Activated T-helper 1 cell treated with anti-CD3 and anti-CD28 coated beads, Interleukin-12 subunit alpha, Interleukin-12 subunit beta, Interleukin-2, Interleukin-4 antibody, amounts not matched to agents 30 ng/mL and 10 ng/mL and 1 ng/mL, durations not matched to agents 14 hours and 24 hours and 36 hours (primary cell): ENCODE data around the gene ADAMTS9. TPM values are rescaled to one million over a fixed set of nuclear protein-coding genes. Genes with fewer than 3 reads are reported as not detected.

Experiments
- DNase-seq: peaks from one replicate; pipeline ENCODE4 v3.0.0; 2021; ENCODE audit warnings: low spot score
- H3K27ac Mint-ChIP-seq: one replicate; pipeline ENCODE4 v1.8.0; 2021; ENCODE audit warnings: mild to moderate bottlenecking, mixed read lengths
- H3K27me3 Mint-ChIP-seq: one replicate; pipeline ENCODE4 v1.8.0; 2022; ENCODE audit warnings: mild to moderate bottlenecking, moderate library complexity, mixed read lengths; ENCODE audit not compliant: insufficient read depth
- H3K36me3 Mint-ChIP-seq: one replicate; pipeline ENCODE4 v1.8.0; 2021; ENCODE audit warnings: low read depth, mixed read lengths
- H3K4me1 Mint-ChIP-seq: one replicate; pipeline ENCODE4 v1.8.0; 2021; ENCODE audit warnings: low read depth, mixed read lengths
- H3K4me3 Mint-ChIP-seq: one replicate; pipeline ENCODE4 v1.8.0; 2021; ENCODE audit warnings: mild to moderate bottlenecking, moderate library complexity, mixed read lengths
- H3K9me3 Mint-ChIP-seq: one replicate; pipeline ENCODE4 v1.8.0; 2021; ENCODE audit warnings: mixed read lengths
- intact Hi-C: fragments of 100-400 bp; cut with micrococcal nuclease; formaldehyde crosslinking; loops from one replicate; pipeline ENCODE4 v1.15.1; 2024
- total RNA-seq: library from RNA; stranded (reverse); gene quantifications from 2 replicates; pipeline ENCODE4 v1.2.3, GENCODE V29; 2022

ADAMTS9 gene
- total RNA-seq, 1 donor from 2014 or later = not detected

GRCh38 chr3:64506255-64506654, 181.5 kb downstream of the ADAMTS9 start:
- Mint-ChIP-seq H3K27ac (no peak overlapping the region), H3K4me3 (no peak overlapping the region), H3K4me1 (peaks cover 5% of the 10 kb centered on the region), H3K36me3 (no peaks in the 10 kb centered on the region), H3K27me3 (peaks cover 10% of the 10 kb centered on the region), H3K9me3 (no peaks in the 10 kb centered on the region)
- DNase-seq = no peak
- intact Hi-C loops = no loop called here

- Mint-ChIP-seq H3K27ac (no peak overlapping the region), H3K36me3 (no peaks in the 10 kb centered on the region), H3K27me3 (peaks cover 10% of the 10 kb centered on the region), H3K4me1 (peaks cover 5% of the 10 kb centered on the region), H3K9me3 (no peaks in the 10 kb centered on the region), H3K4me3 (no peak overlapping the region)
- intact Hi-C loops = no loop called here
- no peak for DNase-seq
Measured at GRCh38 chr3:64505419-64505818, 182.4 kb downstream of the ADAMTS9 start.

DNA sequence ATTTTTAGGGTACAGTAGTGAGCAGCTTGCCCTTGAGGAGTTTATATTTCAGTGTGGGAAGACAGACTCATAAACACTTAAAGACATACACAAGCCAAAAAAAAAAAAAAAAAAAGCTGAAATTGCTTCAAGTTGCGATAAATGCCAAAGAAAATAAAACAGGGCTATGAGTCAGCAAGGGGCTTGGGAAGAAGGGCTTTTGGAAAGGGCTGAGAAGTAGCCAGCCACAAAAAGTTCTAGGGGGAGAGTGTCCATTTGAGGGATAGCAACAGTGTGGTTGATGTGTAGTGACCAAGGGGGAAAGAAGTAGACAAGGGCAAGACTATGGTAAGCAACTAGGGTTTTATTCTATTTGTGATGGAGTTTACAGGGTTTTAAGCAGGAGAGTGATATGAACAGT, 185.5 kb downstream of the ADAMTS9 start:
- no peak overlapping the region for H3K4me3 Mint-ChIP-seq
- H3K9me3 Mint-ChIP-seq = no peaks in the 10 kb centered on the region
- H3K27me3 Mint-ChIP-seq = peaks cover 10% of the 10 kb centered on the region
- no peak overlapping the region for H3K27ac Mint-ChIP-seq
- H3K4me1 Mint-ChIP-seq = peaks cover 5% of the 10 kb centered on the region
- no peaks in the 10 kb centered on the region for H3K36me3 Mint-ChIP-seq
- intact Hi-C loops = no loop called here
- DNase-seq = no peak

GRCh38 chr3:64501298-64501906, 186.4 kb downstream of the ADAMTS9 start:
- H3K27me3 Mint-ChIP-seq = peaks cover 10% of the 10 kb centered on the region

GRCh38 chr3:64496786-64497490, 190.9 kb downstream of the ADAMTS9 start:
- H3K27me3 Mint-ChIP-seq = peaks cover 25% of the 10 kb centered on the region
- H3K36me3 Mint-ChIP-seq = no peaks in the 10 kb centered on the region

More at GRCh38 chr3:64501298-64501906, 186.4 kb downstream of the ADAMTS9 start:
- peaks cover 5% of the 10 kb centered on the region for H3K4me1 Mint-ChIP-seq
- no peak overlapping the region for H3K27ac Mint-ChIP-seq
- intact Hi-C loops = no loop called here
- no peaks in the 10 kb centered on the region for H3K9me3 Mint-ChIP-seq
- no peak for DNase-seq
- no peaks in the 10 kb centered on the region for H3K36me3 Mint-ChIP-seq
- no peak overlapping the region for H3K4me3 Mint-ChIP-seq

GRCh38 chr3:64495781-64496334, 191.9 kb downstream of the ADAMTS9 start:
- peaks cover 33% of the 10 kb centered on the region for H3K27me3 Mint-ChIP-seq
- H3K4me1 Mint-ChIP-seq = no peaks in the 10 kb centered on the region
- H3K4me3 Mint-ChIP-seq = no peak overlapping the region
- intact Hi-C loops = no loop called here
- H3K9me3 Mint-ChIP-seq = no peaks in the 10 kb centered on the region
- no peak overlapping the region for H3K27ac Mint-ChIP-seq
- DNase-seq = no peak
- H3K36me3 Mint-ChIP-seq = no peaks in the 10 kb centered on the region

More at GRCh38 chr3:64496786-64497490, 190.9 kb downstream of the ADAMTS9 start:
- Mint-ChIP-seq H3K9me3 (no peaks in the 10 kb centered on the region), H3K27ac (no peak overlapping the region), H3K4me3 (no peak overlapping the region), H3K4me1 (no peaks in the 10 kb centered on the region)
- intact Hi-C loops = no loop called here
- no peak for DNase-seq

DNA sequence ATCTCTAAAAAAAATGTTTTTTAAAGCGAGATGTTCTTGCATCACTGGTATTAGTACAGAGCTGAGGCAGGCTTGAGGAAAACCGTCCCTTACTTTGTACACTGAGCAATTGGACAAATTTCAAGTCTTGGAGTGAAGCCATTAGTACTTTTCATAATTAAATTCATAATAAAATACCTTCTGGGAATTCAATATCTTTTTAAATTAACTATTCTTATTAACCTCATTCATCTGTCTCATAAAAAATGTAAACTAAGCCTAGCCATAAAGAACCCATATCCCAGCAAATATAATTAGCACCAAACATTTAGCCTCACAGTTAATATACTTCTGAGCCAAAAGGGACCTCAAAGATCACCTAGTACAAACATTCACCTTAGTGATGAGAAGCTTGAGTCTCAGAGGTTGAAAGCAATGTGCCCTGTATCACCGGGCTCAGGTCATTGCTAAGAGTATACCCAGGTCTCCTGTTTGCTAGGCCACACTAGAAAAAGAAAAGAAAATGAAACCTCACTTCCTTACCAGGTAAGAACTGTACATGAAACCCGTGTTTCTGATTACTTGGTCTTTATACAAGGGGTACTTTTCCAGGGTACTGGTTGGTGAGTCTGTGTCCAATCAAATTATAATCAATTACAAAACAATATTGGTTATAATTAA, 192.5 kb downstream of the ADAMTS9 start:
- Mint-ChIP-seq H3K36me3 (no peaks in the 10 kb centered on the region), H3K27ac (no peak overlapping the region), H3K9me3 (no peaks in the 10 kb centered on the region), H3K27me3 (peaks cover 37% of the 10 kb centered on the region), H3K4me1 (no peaks in the 10 kb centered on the region), H3K4me3 (no peak overlapping the region)
- DNase-seq = no peak
- intact Hi-C loops = no loop called here

DNA sequence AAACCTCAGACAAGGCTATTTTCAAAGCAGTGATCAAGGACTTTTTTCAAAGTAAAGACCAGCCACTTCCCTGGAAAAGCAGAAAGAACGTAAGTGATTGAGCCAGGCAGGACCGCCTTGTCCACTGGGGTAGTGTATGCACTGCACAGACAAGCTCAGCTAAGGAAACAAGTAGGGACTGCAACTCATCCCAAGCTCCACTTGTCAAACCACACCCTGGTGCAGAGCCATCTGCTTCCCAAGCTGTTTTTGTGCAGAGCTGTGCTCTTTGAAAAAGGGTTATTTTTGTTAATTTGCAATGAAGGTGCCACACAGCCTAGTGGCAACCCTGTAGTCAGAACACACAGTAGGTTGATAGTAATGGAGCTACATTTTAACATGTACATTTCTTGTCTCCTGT, 193.3 kb downstream of the ADAMTS9 start:
- intact Hi-C loops = no loop called here
- Mint-ChIP-seq H3K4me1 (no peaks in the 10 kb centered on the region), H3K9me3 (no peaks in the 10 kb centered on the region), H3K36me3 (no peaks in the 10 kb centered on the region), H3K4me3 (no peak overlapping the region), H3K27ac (no peak overlapping the region), H3K27me3 (peaks cover 40% of the 10 kb centered on the region)
- no peak for DNase-seq

DNA sequence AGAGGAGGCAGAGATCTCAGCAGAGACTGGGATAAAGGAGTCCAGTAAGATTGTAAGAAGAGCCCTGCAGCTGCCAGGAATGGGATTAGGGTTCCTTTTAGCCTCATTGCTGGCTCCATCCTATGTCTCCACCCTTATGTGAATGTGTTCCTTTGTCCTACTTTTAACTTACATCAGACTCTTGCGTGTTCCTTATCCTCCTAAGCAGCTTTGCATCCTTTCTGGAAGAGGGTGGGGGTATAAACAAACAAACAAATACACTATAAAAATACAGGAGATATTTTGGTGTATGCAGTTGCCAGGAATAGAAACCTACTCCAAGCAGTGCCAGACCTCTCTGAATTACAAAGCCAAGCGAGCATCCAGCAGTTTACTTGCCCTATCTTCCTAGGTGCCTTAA, 194.7 kb downstream of the ADAMTS9 start:
- Mint-ChIP-seq H3K9me3 (no peaks in the 10 kb centered on the region), H3K27ac (no peak overlapping the region), H3K27me3 (peaks cover 46% of the 10 kb centered on the region), H3K36me3 (no peaks in the 10 kb centered on the region), H3K4me3 (no peak overlapping the region), H3K4me1 (no peaks in the 10 kb centered on the region)
- no peak for DNase-seq
- intact Hi-C loops = no loop called here

GRCh38 chr3:64491843-64492242, 196.0 kb downstream of the ADAMTS9 start:
- intact Hi-C loops = no loop called here
- no peak for DNase-seq
- Mint-ChIP-seq H3K4me1 (no peaks in the 10 kb centered on the region), H3K9me3 (no peaks in the 10 kb centered on the region), H3K27ac (no peak overlapping the region), H3K27me3 (peaks cover 50% of the 10 kb centered on the region), H3K36me3 (peaks cover 1% of the 10 kb centered on the region), H3K4me3 (no peak overlapping the region)

DNA sequence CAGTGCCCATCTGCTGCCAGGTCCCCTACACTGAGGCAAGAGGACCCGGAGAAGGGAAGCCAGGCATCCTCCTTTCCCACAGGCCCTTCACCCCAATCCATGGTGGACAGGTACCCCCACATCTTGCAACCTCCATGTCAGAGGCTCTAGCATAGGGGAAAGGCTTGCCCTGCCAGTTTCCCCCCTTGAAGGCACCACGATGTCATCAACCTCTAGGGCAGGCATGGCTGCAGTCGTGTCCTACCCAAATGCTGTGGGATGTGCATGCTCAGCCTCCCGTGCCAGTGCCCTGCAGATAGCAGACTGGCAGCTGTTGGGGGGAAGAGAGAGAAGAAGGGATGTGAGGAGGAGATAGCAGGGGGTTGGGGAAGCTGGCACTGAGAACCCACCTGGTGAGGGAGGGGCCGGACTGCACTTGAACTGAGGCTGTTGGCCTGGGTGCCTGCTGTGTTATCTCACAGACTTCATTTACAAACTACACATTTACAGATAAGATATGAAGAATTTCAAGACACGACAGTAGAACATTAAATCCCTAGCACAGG, 197.5 kb downstream of the ADAMTS9 start:
- no peak overlapping the region for H3K27ac Mint-ChIP-seq
- no peaks in the 10 kb centered on the region for H3K9me3 Mint-ChIP-seq
- intact Hi-C loops = no loop called here
- DNase-seq = no peak
- H3K4me1 Mint-ChIP-seq = no peaks in the 10 kb centered on the region
- peaks cover 1% of the 10 kb centered on the region for H3K36me3 Mint-ChIP-seq
- no peak overlapping the region for H3K4me3 Mint-ChIP-seq
- peaks cover 50% of the 10 kb centered on the region for H3K27me3 Mint-ChIP-seq

DNA sequence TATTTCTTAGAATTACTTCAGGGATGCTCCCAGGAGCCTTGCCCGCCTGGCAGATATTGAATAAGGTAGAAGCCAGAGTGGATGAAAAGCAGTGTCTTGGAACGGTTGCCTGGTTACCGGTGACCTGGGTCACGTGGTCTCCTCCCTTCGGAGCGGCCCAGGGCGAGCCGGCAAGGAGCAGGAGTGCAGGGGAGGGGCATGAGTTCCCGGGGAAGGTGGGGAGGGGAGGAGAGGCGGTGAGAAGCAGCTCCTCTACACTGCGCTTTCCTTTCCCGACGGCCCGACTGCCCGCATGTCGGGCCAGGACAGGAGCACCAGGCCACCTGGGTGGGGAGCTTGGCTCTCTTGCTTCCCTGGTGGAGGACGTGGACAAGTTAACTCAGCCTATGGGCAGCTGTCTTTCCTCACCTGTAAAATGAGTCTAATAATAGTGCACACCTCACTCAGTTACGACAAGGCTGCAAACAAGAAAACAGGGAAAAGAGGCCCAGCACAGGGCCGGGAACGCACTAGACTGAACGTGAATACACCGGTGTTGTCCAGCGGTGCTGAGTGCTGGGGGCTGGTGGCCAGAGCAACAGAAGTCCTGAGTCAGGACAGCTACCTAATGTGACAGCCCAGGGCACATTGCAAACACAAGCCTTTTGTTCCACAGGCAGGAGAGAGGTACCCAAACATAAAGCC, 198.3 kb downstream of the ADAMTS9 start:
- Mint-ChIP-seq H3K27me3 (peaks cover 47% of the 10 kb centered on the region), H3K27ac (no peak overlapping the region), H3K4me1 (no peaks in the 10 kb centered on the region), H3K9me3 (no peaks in the 10 kb centered on the region), H3K4me3 (no peak overlapping the region), H3K36me3 (peaks cover 1% of the 10 kb centered on the region)
- intact Hi-C loops = no loop called here
- no peak for DNase-seq
